Lower leg skin (tissue), 3 donors: ENCODE measurements around the gene OR52K1.

ENCODE experiments used
- POLR2A ChIP-seq, 2 donors: fragments of 450-650 bp; IDR thresholded peaks; one replicate each; pipeline ENCODE4 v1.6.1; 2016 to 2017; ENCODE audit warnings: antibody characterized with exemption in 2 of 2, mild to moderate bottlenecking in 1 of 2, moderate library complexity in 1 of 2
- TF ChIP-seq, protein P1 (sequence below), 3 donors: fragments of 450-650 bp; IDR thresholded peaks; one replicate each; pipeline ENCODE4 v1.5.1; 2016; ENCODE audit warnings: antibody characterized with exemption in 3 of 3, mild to moderate bottlenecking in 3 of 3, moderate library complexity in 2 of 3

DNA sequence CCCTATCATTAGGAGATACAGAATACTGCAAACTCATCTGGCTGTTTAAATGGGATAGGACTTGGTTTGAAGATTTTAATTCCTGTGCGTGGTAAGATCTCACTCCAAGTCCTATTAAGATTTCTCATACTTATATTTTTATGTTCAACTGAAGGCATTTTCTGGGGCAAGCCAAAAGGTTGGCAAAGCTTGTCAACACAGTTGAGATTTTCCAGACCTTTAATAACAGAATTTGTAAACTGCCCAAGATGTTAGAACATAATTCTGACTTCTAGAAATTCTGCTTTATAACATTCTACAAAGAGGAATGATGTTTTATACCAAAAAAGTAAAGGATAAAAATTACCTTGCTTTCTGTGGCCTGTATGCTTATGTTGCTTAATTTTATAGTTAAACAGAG is 31.8 kb downstream of the OR52K1 start:
- TF ChIP-seq, protein P1, sequence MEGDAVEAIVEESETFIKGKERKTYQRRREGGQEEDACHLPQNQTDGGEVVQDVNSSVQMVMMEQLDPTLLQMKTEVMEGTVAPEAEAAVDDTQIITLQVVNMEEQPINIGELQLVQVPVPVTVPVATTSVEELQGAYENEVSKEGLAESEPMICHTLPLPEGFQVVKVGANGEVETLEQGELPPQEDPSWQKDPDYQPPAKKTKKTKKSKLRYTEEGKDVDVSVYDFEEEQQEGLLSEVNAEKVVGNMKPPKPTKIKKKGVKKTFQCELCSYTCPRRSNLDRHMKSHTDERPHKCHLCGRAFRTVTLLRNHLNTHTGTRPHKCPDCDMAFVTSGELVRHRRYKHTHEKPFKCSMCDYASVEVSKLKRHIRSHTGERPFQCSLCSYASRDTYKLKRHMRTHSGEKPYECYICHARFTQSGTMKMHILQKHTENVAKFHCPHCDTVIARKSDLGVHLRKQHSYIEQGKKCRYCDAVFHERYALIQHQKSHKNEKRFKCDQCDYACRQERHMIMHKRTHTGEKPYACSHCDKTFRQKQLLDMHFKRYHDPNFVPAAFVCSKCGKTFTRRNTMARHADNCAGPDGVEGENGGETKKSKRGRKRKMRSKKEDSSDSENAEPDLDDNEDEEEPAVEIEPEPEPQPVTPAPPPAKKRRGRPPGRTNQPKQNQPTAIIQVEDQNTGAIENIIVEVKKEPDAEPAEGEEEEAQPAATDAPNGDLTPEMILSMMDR (IDR thresholded peaks at IDR 0.05), result no peak
- TF ChIP-seq POLR2A (IDR thresholded peaks at IDR 0.05), result no peak
